Osteoblast (primary cell): ENCODE data around the gene STBD1. TPM values are rescaled to one million over a fixed set of nuclear protein-coding genes. Genes with fewer than 3 reads are reported as not detected.
A peak's percentile ranks its signal among the peaks of the same experiment; 100 is the strongest.

Source experiments
- DNase-seq: peaks from one replicate; pipeline ENCODE4 v3.0.0; 2011; ENCODE audit warnings: low spot score, mixed read lengths; ENCODE audit not compliant: insufficient read length; ENCODE audit errors: missing footprints
- H2AFZ ChIP-seq: 2 replicates; pipeline ENCODE4 v1.6.0; 2011; ENCODE audit warnings: mild to moderate bottlenecking, low read length
- H3K27ac ChIP-seq: 2 replicates; pipeline ENCODE4 v1.5.1; 2011; ENCODE audit warnings: mild to moderate bottlenecking, low read depth, low read length, moderate library complexity
- H3K27me3 ChIP-seq: 2 replicates; pipeline ENCODE4 v1.6.0; 2012; ENCODE audit warnings: mild to moderate bottlenecking, control low read depth, inconsistent platforms, low read length, moderate library complexity; ENCODE audit not compliant: insufficient read depth
- H3K36me3 ChIP-seq: 2 replicates; pipeline ENCODE4 v1.5.1; 2011; ENCODE audit warnings: mild to moderate bottlenecking, low read length, control low read depth, moderate library complexity; ENCODE audit not compliant: insufficient read depth
- H3K4me1 ChIP-seq: 2 replicates; pipeline ENCODE4 v1.5.1; 2011; ENCODE audit warnings: mild to moderate bottlenecking, low read length, control low read depth, moderate library complexity; ENCODE audit not compliant: insufficient read depth
- H3K4me2 ChIP-seq: 2 replicates; pipeline ENCODE4 v1.6.0; 2011; ENCODE audit warnings: mild to moderate bottlenecking, low read length; ENCODE audit not compliant: insufficient read depth
- H3K4me3 ChIP-seq: fragments of 200-600 bp; sonication (generic); 3 replicates; pipeline ENCODE4 v1.5.1; 2012; ENCODE audit warnings: mild to moderate bottlenecking, low read length, inconsistent platforms; ENCODE audit not compliant: insufficient read depth
- H3K79me2 ChIP-seq: 2 replicates; pipeline ENCODE4 v1.6.0; 2012; ENCODE audit warnings: mild to moderate bottlenecking, low read length, control low read depth, inconsistent platforms; ENCODE audit not compliant: insufficient read depth
- H3K9me3 ChIP-seq: 2 replicates; pipeline ENCODE4 v1.5.1; 2011; ENCODE audit warnings: low read depth, low read length, control low read depth
- H4K20me1 ChIP-seq: 2 replicates; pipeline ENCODE4 v1.6.0; 2012; ENCODE audit warnings: mild to moderate bottlenecking, low read length, control low read depth; ENCODE audit not compliant: insufficient read depth
- CTCF ChIP-seq: IDR thresholded peaks from 2 replicates; pipeline ENCODE4 v1.5.1; 2011; ENCODE audit warnings: mild to moderate bottlenecking, low read depth, low read length, moderate library complexity; ENCODE audit errors: extremely low read depth
- total RNA-seq: library from RNA; depleted of rRNA; stranded (reverse); fragments of >200 nt; gene quantifications from 2 replicates; pipeline ENCODE4 v1.2.3, GENCODE V29; 2012

The STBD1 gene
- total RNA-seq, 1 donor: 3.6 TPM

- peaks cover 9% of the 10 kb centered on the region for H3K79me2 ChIP-seq
- H3K4me3 ChIP-seq: no peak overlapping the region
- peaks cover 20% of the 10 kb centered on the region for H3K4me1 ChIP-seq
- H3K9me3 ChIP-seq: no peaks in the 10 kb centered on the region
- H3K27ac ChIP-seq: peak overlapping the region; percentile 25
- H4K20me1 ChIP-seq: peaks cover 3% of the 10 kb centered on the region
- no peaks in the 10 kb centered on the region for H3K36me3 ChIP-seq
- no peaks in the 10 kb centered on the region for H3K27me3 ChIP-seq
- no peak for DNase-seq
- H2AFZ ChIP-seq: no peak overlapping the region
- H3K4me2 ChIP-seq: peak overlapping the region; percentile 62
- no peak for TF ChIP-seq CTCF
Observed at GRCh38 chr4:76301775-76302162, 4.8 kb upstream of the STBD1 start.

- H2AFZ ChIP-seq: no peak overlapping the region
- peaks cover 17% of the 10 kb centered on the region for H3K79me2 ChIP-seq
- no peak for TF ChIP-seq CTCF
- no peaks in the 10 kb centered on the region for H3K27me3 ChIP-seq
- no peak overlapping the region for H3K4me2 ChIP-seq
- peaks cover 3% of the 10 kb centered on the region for H4K20me1 ChIP-seq
- no peak overlapping the region for H3K4me3 ChIP-seq
- H3K4me1 ChIP-seq: peaks cover 27% of the 10 kb centered on the region
- H3K27ac ChIP-seq: no peak overlapping the region
- no peaks in the 10 kb centered on the region for H3K9me3 ChIP-seq
- no peaks in the 10 kb centered on the region for H3K36me3 ChIP-seq
- no peak for DNase-seq
Observed at GRCh38 chr4:76302826-76303438, 3.6 kb upstream of the STBD1 start.

GRCh38 chr4:76305033-76305687 lies 1.4 kb upstream of the STBD1 start:
- no peak for TF ChIP-seq CTCF

GRCh38 chr4:76306882-76307659 lies 538 bp downstream of the STBD1 start:
- H4K20me1 ChIP-seq: no peaks in the 10 kb centered on the region
- peak overlapping the region; percentile 85 for H3K4me3 ChIP-seq
- H3K27ac ChIP-seq: no peak overlapping the region
- DNase-seq: peak; percentile 96
- peak overlapping the region; percentile 89 for H2AFZ ChIP-seq
- no peaks in the 10 kb centered on the region for H3K9me3 ChIP-seq
- peaks cover 4% of the 10 kb centered on the region for H3K36me3 ChIP-seq
- H3K4me2 ChIP-seq: peak overlapping the region; percentile 87
- peak; percentile 36 for TF ChIP-seq CTCF
- peaks cover 21% of the 10 kb centered on the region for H3K79me2 ChIP-seq
- no peaks in the 10 kb centered on the region for H3K27me3 ChIP-seq
- H3K4me1 ChIP-seq: peaks cover 14% of the 10 kb centered on the region

More at GRCh38 chr4:76305033-76305687, 1.4 kb upstream of the STBD1 start:
- Histone ChIP-seq H3K4me2 (peak overlapping the region; percentile 87), H4K20me1 (peaks cover 3% of the 10 kb centered on the region), H3K79me2 (peaks cover 21% of the 10 kb centered on the region), H3K4me3 (peak overlapping the region; percentile 85), H3K36me3 (peaks cover 4% of the 10 kb centered on the region), H3K9me3 (no peaks in the 10 kb centered on the region), H3K27me3 (no peaks in the 10 kb centered on the region), H3K27ac (no peak overlapping the region), H3K4me1 (peaks cover 27% of the 10 kb centered on the region), H2AFZ (peak overlapping the region; percentile 89)
- DNase-seq: no peak
